ENCODE measurements around the gene ZNF628. TPM values are rescaled to one million over a fixed set of nuclear protein-coding genes. Genes with fewer than 3 reads are reported as not detected.
A peak's percentile ranks its signal among the peaks of the same experiment; 100 is the strongest.

The ZNF628 gene
- total and polyA plus RNA-seq, 12 donors, result 2.5 to 7.8 (median 4.8) TPM

DNA sequence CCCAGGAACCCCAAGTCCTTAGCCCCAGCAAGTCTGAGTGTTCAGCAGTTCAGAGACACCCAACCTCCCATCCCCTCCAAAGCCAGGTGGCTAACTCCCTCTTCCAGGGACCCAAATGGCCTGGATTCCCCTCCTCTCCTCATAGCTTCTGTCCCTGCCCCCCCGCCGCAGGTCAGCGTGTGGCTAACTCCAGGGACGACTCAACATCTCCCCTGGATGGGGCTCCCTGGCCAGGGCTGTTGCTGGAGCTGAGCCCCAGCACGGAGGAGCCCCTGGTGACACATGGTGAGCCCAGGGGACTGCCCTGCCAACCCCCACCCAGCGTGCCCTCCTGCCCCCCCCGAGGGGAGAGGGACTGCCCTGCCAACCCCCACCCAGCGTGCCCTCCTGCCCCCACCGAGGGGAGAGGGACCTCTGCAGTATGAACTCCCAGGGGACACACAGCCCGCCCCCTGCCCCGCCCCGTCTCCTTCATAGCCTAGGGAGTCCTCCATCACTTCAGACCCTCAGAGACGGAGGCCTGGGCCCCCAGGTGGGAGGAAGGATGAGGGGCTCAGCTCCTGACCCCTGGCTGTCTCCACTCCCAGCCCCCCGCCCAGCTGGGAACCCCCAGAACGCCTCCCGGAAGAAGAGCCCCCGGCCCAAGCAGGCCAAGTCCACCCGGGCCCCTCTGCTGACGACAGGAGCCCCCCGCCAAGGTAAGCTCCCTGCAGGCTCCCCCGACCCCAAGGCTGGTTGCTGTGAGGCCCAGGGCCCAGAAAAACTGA is 13.5 kb downstream of the ZNF628 start:
- TF ChIP-seq CTCF (IDR thresholded peaks at IDR 0.05), result no peak
- Histone ChIP-seq H3K4me1 (peaks cover 26 to 64% (median 45%) of the 10 kb centered on the region in 9 donors), H3K9me3 (no peaks in the 10 kb centered on the region), H3K4me3 (no peak overlapping the region), H3K36me3 (no peaks in the 10 kb centered on the region), H3K27me3 (peaks cover 0 to 25% (median 4%) of the 10 kb centered on the region in 7 donors), H3K27ac (peak overlapping the region in 4 of 10 donors; percentile 28 to 86 (median 55))
- no peak for DNase-seq
- intact Hi-C loops (cut with DNase I), result no loop called here
- no peak for ATAC-seq
- 74 to 75% methylated on average over 18 to 21 of the region's 21 CpGs for WGBS, 2 donors

- H3K27ac ChIP-seq, result peak overlapping the region in 4 of 10 donors; percentile 31 to 61 (median 48)
- peaks cover 21 to 63% (median 37%) of the 10 kb centered on the region in 9 donors for H3K4me1 ChIP-seq
- no peak for DNase-seq
- H3K27me3 ChIP-seq, result peaks cover 0 to 25% (median 4%) of the 10 kb centered on the region in 7 donors
- no peak for ATAC-seq
- intact Hi-C loops (cut with DNase I), result no loop called here
- no peaks in the 10 kb centered on the region for H3K36me3 ChIP-seq
- H3K4me3 ChIP-seq, result no peak overlapping the region
- no peaks in the 10 kb centered on the region for H3K9me3 ChIP-seq
- TF ChIP-seq CTCF (IDR thresholded peaks at IDR 0.05), result no peak
- WGBS, 2 donors, result 81 to 82% methylated on average over 49 to 52 of the region's 52 CpGs
Measured at GRCh38 chr19:55490478-55491432, 14.3 kb downstream of the ZNF628 start.

- H3K36me3 ChIP-seq, result peaks cover 0 to 9% (median 0%) of the 10 kb centered on the region in 9 donors
- WGBS, 2 donors, result 77 to 78% methylated on average over 24 of the region's 24 CpGs
- no peak for DNase-seq
- ATAC-seq, result no peak
- peak overlapping the region in 4 of 10 donors; percentile 31 to 96 (median 52) for H3K27ac ChIP-seq
- intact Hi-C loops (cut with DNase I), result no loop called here
- H3K9me3 ChIP-seq, result no peaks in the 10 kb centered on the region
- H3K4me3 ChIP-seq, result no peak overlapping the region
- peaks cover 0 to 25% (median 4%) of the 10 kb centered on the region in 7 donors for H3K27me3 ChIP-seq
- H3K4me1 ChIP-seq, result peaks cover 17 to 55% (median 27%) of the 10 kb centered on the region in 9 donors
- no peak for TF ChIP-seq CTCF (IDR thresholded peaks at IDR 0.05)
Measured at GRCh38 chr19:55491546-55492360, 15.3 kb downstream of the ZNF628 start.

All from heart right ventricle (tissue), 16 donors.